SU-DHL-6 (cell line): ENCODE data around the gene ZNF609.

ENCODE experiments used
- CTCF ChIP-seq: fragments of 200-600 bp; sonication (generic); IDR thresholded peaks from one replicate; pipeline ENCODE4 v1.5.1; 2017; ENCODE audit warnings: antibody characterized with exemption, mild to moderate bottlenecking, low read length, moderate library complexity; ENCODE audit not compliant: insufficient read depth, poor library complexity, severe bottlenecking
- EZH2phosphoT487 ChIP-seq: fragments of 200-600 bp; sonication (generic), shearing (Covaris generic); conservative IDR thresholded peaks from 2 replicates; pipeline ENCODE4 v1.6.1; 2018; ENCODE audit warnings: mild to moderate bottlenecking, antibody characterized with exemption, low read length, moderate library complexity, mixed read lengths

DNA sequence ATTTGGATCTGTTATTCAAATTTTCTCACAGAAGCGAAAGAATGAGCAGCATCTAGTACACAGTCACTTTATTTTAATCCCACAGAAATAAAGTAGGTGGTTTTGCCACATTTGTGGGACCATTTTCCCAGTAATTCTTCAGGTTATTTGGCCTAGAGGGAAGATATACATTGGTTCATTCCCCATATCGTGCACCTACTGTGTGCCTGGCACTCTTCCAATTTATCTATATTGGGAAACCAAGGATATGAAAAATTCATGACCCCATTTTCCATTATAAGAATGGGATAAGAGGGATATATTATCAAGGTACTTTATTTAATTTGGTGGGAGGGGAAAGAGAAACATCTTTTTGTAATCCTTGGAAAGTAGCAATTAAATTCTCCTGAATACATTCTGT is 37.7 kb upstream of the ZNF609 start:
- no peak for TF ChIP-seq CTCF
- TF ChIP-seq EZH2phosphoT487, result no peak
